Colonic mucosa (tissue), 4 donors: Measurements from ENCODE around the gene ABLIM2. TPM values are rescaled to one million over a fixed set of nuclear protein-coding genes. Genes with fewer than 3 reads are reported as not detected.

Experiments
- DNase-seq: peaks from one replicate; pipeline ENCODE4 v3.0.0-alpha.2; 2020
- H3K27ac ChIP-seq: fragments of 200-600 bp; one replicate; pipeline ENCODE4 v1.8.0; 2021
- H3K27me3 ChIP-seq: fragments of 200-600 bp; one replicate; pipeline ENCODE4 v1.8.0; 2021
- H3K36me3 ChIP-seq: fragments of 200-600 bp; one replicate; pipeline ENCODE4 v1.8.0; 2021
- H3K4me1 ChIP-seq: fragments of 200-600 bp; one replicate; pipeline ENCODE4 v1.8.0; 2021; ENCODE audit warnings: mild to moderate bottlenecking
- H3K4me3 ChIP-seq: fragments of 200-600 bp; one replicate; pipeline ENCODE4 v1.8.0; 2021
- H3K9ac ChIP-seq, 2 donors: one replicate each; pipeline ENCODE4 v1.7.0; 2013; ENCODE audit warnings: control low read depth in 2 of 2, low read depth in 2 of 2, low read length in 2 of 2
- H3K9me3 ChIP-seq: fragments of 200-600 bp; one replicate; pipeline ENCODE4 v1.8.0; 2021
- intact Hi-C: fragments of 100-400 bp; cut with DNase I; formaldehyde crosslinking; loops from one replicate; pipeline ENCODE4 v1.14.1; 2022
- total RNA-seq, 2 donors: library from RNA; stranded (reverse); fragmentation: NEBNext Ultra II Directional in 1 of 2; extraction: Animal tissue kit (Norgen Biotek cat#: 25700) in 1 of 2; gene quantifications; one replicate each; pipeline ENCODE4 v1.2.1, GENCODE V29; 2021
- TF ChIP-seq, protein P1 (sequence below): fragments of 200-600 bp; IDR thresholded peaks from one replicate; pipeline ENCODE4 v1.8.0; 2022; ENCODE audit warnings: antibody characterized with exemption, mild to moderate bottlenecking
- donor health status: healthy.
- donor health status: DM: no; HTN: no; CAD: no.
- donor health status: DM: no; HTN: no; CAD: no.

Gene ABLIM2
- total RNA-seq, 2 donors from 2014 or later: 11.1 to 11.5 TPM

DNA sequence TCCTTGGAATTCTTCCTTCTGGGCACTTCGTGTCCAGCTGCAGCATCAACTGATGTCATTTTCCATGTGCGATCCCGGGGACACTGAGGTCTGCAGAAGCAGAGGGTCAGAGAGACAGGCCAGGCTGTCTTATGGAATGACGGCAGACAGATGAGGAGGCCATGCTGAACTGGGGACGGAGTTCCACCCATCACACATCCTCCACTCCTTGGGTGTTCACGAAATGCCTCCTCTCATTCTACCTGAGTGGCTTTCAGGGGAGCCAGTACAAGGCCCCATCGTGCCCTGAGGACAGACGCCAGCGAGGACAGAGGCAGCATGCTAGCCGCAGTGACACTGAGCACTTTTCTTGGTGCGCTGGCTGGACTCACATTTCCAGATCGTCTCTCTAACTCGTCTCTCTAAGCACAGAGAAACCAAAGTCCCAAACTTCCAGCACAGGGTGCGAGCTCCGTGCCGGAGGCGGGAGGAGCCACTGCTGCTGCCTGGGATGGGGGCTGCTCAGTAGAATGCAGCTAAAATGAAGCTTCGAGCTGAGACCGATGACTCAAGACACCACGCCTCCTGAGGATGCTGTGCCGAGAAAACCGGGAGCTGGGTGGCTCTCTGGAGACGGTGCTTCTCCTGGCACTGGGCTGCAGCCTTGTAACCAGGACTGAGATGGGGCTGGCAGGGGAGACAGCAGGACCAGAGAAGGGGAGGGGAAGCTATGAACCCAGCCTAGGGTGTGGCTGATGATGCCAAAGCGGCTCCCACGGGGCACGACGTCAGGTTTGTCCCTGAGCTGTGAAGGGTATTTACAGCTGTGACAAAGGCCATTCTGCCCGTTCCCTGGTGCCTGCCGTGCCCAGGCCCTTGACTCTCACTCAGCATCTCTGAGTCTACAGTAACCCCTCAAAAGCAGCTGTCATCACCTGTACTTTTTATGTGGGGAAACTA lies 8.2 kb downstream of the ABLIM2 start:
- Histone ChIP-seq H3K9ac (no peak overlapping the region), H3K9me3 (no peaks in the 10 kb centered on the region), H3K27me3 (no peaks in the 10 kb centered on the region), H3K27ac (no peak overlapping the region), H3K4me3 (no peak overlapping the region), H3K4me1 (no peaks in the 10 kb centered on the region), H3K36me3 (no peaks in the 10 kb centered on the region)
- TF ChIP-seq, protein P1, sequence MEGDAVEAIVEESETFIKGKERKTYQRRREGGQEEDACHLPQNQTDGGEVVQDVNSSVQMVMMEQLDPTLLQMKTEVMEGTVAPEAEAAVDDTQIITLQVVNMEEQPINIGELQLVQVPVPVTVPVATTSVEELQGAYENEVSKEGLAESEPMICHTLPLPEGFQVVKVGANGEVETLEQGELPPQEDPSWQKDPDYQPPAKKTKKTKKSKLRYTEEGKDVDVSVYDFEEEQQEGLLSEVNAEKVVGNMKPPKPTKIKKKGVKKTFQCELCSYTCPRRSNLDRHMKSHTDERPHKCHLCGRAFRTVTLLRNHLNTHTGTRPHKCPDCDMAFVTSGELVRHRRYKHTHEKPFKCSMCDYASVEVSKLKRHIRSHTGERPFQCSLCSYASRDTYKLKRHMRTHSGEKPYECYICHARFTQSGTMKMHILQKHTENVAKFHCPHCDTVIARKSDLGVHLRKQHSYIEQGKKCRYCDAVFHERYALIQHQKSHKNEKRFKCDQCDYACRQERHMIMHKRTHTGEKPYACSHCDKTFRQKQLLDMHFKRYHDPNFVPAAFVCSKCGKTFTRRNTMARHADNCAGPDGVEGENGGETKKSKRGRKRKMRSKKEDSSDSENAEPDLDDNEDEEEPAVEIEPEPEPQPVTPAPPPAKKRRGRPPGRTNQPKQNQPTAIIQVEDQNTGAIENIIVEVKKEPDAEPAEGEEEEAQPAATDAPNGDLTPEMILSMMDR: no peak
- intact Hi-C loops: no loop called here
- no peak for DNase-seq

DNA sequence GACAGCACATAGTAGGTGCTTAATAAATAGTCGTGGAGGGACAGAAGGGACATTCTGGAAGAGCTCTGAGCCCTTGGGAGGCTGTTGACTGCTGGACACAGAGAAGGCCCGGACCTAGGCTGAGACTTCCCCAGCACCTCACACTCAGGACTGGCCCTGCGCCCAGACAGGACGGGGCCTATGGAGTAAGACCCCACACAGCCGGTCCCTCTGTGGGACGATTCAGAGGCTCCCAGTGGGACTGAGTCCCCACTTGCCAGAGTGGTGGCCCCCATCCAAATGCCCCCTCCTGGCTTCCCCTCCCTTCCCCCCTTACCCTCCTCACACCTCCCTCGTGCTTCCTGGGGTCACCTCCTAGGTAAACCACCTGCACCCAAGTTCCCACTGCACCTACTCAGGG lies 8.9 kb downstream of the ABLIM2 start:
- no peak overlapping the region for H3K4me3 ChIP-seq
- no peak overlapping the region for H3K9ac ChIP-seq
- H3K4me1 ChIP-seq: no peaks in the 10 kb centered on the region
- no peak overlapping the region for H3K27ac ChIP-seq
- H3K27me3 ChIP-seq: no peaks in the 10 kb centered on the region
- H3K36me3 ChIP-seq: no peaks in the 10 kb centered on the region
- no peak for DNase-seq
- no peaks in the 10 kb centered on the region for H3K9me3 ChIP-seq
- TF ChIP-seq, protein P1: no peak
- intact Hi-C loops: no loop called here

DNA sequence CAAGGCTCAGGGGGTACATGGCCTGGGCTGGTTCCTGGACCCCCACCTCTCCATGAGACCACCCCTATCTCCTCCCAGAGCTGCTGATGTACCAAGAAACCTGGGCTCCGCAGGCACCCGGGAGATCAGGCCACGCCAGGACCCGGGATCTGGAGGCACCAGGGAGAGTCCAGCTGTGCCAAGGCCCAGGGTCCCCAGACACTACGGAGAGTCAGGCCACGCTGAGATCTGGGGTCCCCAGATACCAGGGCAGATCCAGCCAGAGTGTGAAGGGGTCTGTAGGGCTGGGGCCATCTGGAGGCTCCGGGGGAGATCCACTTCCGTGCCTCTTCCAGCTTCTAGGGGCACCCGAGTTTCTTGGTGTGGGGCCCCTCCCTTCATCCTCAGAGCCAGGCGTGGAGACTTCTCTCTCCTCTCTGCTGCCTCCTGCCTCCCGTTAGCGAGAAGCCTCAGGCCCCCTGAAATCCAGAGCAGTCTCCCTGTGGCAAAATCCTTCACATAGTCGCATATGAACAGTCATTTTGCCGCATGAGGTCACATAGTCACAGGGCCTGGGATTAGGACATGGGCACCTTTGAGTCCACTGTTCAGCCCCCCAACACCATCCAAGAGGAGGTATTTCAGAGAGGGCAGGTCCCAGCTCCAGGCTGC lies 9.7 kb downstream of the ABLIM2 start:
- TF ChIP-seq, protein P1: no peak
- no peak overlapping the region for H3K4me3 ChIP-seq
- no peaks in the 10 kb centered on the region for H3K4me1 ChIP-seq
- intact Hi-C loops: no loop called here
- DNase-seq: no peak
- H3K36me3 ChIP-seq: no peaks in the 10 kb centered on the region
- no peaks in the 10 kb centered on the region for H3K9me3 ChIP-seq
- no peak overlapping the region for H3K9ac ChIP-seq
- no peaks in the 10 kb centered on the region for H3K27me3 ChIP-seq
- no peak overlapping the region for H3K27ac ChIP-seq

DNA sequence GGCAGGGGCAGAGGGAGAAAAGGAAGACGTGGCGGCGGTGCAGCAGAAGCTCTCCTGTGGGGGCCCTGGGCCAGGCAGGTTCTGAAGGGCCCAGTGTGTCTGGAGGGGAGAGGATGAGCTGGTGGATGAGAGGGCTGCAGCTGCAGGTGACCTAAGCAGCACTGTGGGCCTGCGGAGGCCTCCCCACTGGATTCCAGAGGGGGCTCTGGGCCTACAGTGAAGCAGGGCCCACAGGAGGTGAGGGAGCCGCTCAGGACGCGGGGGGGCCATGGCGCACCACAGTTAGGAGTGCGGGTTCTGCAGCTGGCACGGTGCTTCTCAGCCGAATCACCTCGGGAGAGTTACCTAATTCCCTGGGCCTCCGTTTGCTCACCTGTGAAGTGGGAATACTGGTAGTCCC lies 10.5 kb downstream of the ABLIM2 start:
- no peaks in the 10 kb centered on the region for H3K27me3 ChIP-seq
- H3K9ac ChIP-seq: no peak overlapping the region
- H3K36me3 ChIP-seq: no peaks in the 10 kb centered on the region
- no peak for DNase-seq
- intact Hi-C loops: no loop called here
- no peaks in the 10 kb centered on the region for H3K4me1 ChIP-seq
- no peak overlapping the region for H3K4me3 ChIP-seq
- H3K27ac ChIP-seq: no peak overlapping the region
- TF ChIP-seq, protein P1: no peak
- no peaks in the 10 kb centered on the region for H3K9me3 ChIP-seq

DNA sequence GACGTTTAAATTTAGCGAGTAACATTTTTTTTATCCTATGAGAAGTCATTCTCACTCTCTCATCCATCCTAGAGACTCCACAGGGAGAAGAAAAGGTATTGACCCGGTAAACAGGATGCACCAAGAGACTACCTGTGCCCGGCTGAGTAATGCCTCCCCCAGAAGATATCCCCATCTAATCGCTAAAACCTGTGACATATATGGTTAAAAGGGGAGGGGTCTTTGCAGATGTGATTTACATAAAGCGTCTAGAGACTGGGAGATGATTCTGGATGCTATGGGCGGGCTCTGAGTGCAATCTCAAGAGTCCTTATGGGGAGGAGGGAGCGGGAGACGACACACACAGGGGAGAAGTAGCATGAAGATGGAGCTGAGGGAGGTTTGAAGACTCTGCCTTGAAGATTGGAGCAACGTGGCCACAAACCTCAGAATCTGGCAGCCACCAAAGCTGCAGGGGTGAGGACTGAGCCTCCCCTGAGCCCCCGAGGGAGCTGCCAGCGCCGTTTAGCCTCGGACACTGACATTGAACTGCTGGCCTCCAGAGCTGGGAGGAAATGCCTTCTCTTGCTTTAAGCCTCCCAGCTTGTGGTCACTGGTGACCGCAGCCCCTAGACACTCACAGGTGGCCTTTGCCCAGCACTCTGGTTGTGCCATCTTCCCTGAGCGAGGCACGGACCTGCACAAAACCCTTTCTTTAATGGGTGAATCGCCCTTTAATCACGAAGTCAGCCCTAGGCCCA lies 11.2 kb downstream of the ABLIM2 start:
- no peak overlapping the region for H3K9ac ChIP-seq
- no peak overlapping the region for H3K27ac ChIP-seq
- no peaks in the 10 kb centered on the region for H3K27me3 ChIP-seq
- no peak for DNase-seq
- no peak overlapping the region for H3K4me3 ChIP-seq
- H3K36me3 ChIP-seq: no peaks in the 10 kb centered on the region
- TF ChIP-seq, protein P1: no peak
- no peaks in the 10 kb centered on the region for H3K4me1 ChIP-seq
- H3K9me3 ChIP-seq: no peaks in the 10 kb centered on the region
- intact Hi-C loops: no loop called here
